CD14-positive monocyte (primary cell): ENCODE measurements around the gene PSME1. TPM values are rescaled to one million over a fixed set of nuclear protein-coding genes. Genes with fewer than 3 reads are reported as not detected.

ENCODE experiments used
- DNase-seq, 3 donors: peaks; one replicate each; pipeline ENCODE4 v3.0.0-alpha.2; 2011 to 2022
- H2AFZ ChIP-seq: 2 replicates; pipeline ENCODE4 v1.6.0; 2012; ENCODE audit warnings: mild to moderate bottlenecking, low read depth, low read length, inconsistent platforms; ENCODE audit not compliant: insufficient read depth, poor library complexity, severe bottlenecking
- H3K27ac ChIP-seq, 2 donors: 1 replicate in 1 of 2; 2 replicates in 1 of 2; pipeline ENCODE4 v1.5.1; 2012 to 2013; ENCODE audit warnings: low read length in 2 of 2, control low read depth in 1 of 2, inconsistent platforms in 1 of 2, low read depth in 1 of 2, mild to moderate bottlenecking in 1 of 2
- H3K27me3 ChIP-seq, 2 donors: one replicate each; pipeline versions ENCODE4 v1.6.0 to v1.6.1; 2011 to 2013; ENCODE audit warnings: low read length in 2 of 2; ENCODE audit not compliant: control insufficient read depth in 2 of 2, insufficient read depth in 2 of 2
- H3K36me3 ChIP-seq, 2 donors: replicated peaks in 1 of 2; 1 replicate in 1 of 2; 2 replicates in 1 of 2; pipeline versions ENCODE4 v1.5.1 to v1.6.1; 2012 to 2013; ENCODE audit warnings: low read length in 2 of 2, control low read depth in 1 of 2, inconsistent platforms in 1 of 2, mild to moderate bottlenecking in 1 of 2; ENCODE audit not compliant: insufficient read depth in 2 of 2, control insufficient read depth in 1 of 2
- H3K4me1 ChIP-seq, 2 donors: 1 replicate in 1 of 2; 2 replicates in 1 of 2; pipeline versions ENCODE4 v1.5.1 to v1.6.1; 2012 to 2013; ENCODE audit warnings: low read length in 2 of 2, control low read depth in 1 of 2, inconsistent platforms in 1 of 2, mild to moderate bottlenecking in 1 of 2, moderate library complexity in 1 of 2; ENCODE audit not compliant: insufficient read depth in 2 of 2, control insufficient read depth in 1 of 2
- H3K4me2 ChIP-seq: replicated peaks from 2 replicates; pipeline ENCODE3; 2012; ENCODE audit warnings: low read length, moderate library complexity, mild to moderate bottlenecking; ENCODE audit not compliant: poor library complexity, severe bottlenecking; ENCODE audit errors: extremely low read depth
- H3K4me3 ChIP-seq, 3 experiments: fragments of 200-600 bp in 1 of 3; sonication (generic) in 1 of 3; replicated peaks in 1 of 3; 1 replicate in 2 of 3; 2 replicates in 1 of 3; pipeline ENCODE4 v1.5.1; 2011 to 2013; ENCODE audit warnings: low read length in 3 of 3, mild to moderate bottlenecking in 3 of 3, control low read depth in 2 of 3, low read depth in 2 of 3, inconsistent platforms in 1 of 3, moderate library complexity in 1 of 3
- H3K79me2 ChIP-seq: 2 replicates; pipeline ENCODE4 v1.6.0; 2012; ENCODE audit warnings: mild to moderate bottlenecking, control low read depth, inconsistent platforms, low read length, moderate library complexity; ENCODE audit not compliant: insufficient read depth
- H3K9ac ChIP-seq: 2 replicates; pipeline ENCODE4 v1.6.0; 2017; ENCODE audit warnings: low read length, mild to moderate bottlenecking; ENCODE audit not compliant: insufficient read depth, poor library complexity, severe bottlenecking
- H3K9me3 ChIP-seq, 2 donors: replicated peaks in 1 of 2; 1 replicate in 1 of 2; 2 replicates in 1 of 2; pipeline versions ENCODE4 v1.5.1 to v1.6.1; 2012 to 2013; ENCODE audit warnings: low read length in 2 of 2, control low read depth in 1 of 2; ENCODE audit not compliant: control insufficient read depth in 1 of 2, insufficient read depth in 1 of 2
- H4K20me1 ChIP-seq: 2 replicates; pipeline ENCODE4 v1.6.0; 2012; ENCODE audit warnings: mild to moderate bottlenecking, low read length, control low read depth, moderate library complexity; ENCODE audit not compliant: insufficient read depth
- H3K27ac Mint-ChIP-seq, 7 donors: one replicate each; pipeline ENCODE4 v1.8.0; 2020; ENCODE audit warnings: mild to moderate bottlenecking in 7 of 7, mixed read lengths in 7 of 7, moderate library complexity in 6 of 7, inconsistent platforms in 2 of 7
- H3K27me3 Mint-ChIP-seq, 3 donors: one replicate each; pipeline ENCODE4 v1.8.0; 2021 to 2022; ENCODE audit warnings: low read depth in 3 of 3, mild to moderate bottlenecking in 3 of 3, mixed read lengths in 3 of 3, moderate library complexity in 3 of 3, inconsistent platforms in 1 of 3
- H3K36me3 Mint-ChIP-seq, 2 donors: one replicate each; pipeline ENCODE4 v1.8.0; 2020; ENCODE audit warnings: mixed read lengths in 2 of 2, inconsistent platforms in 1 of 2, mild to moderate bottlenecking in 1 of 2
- H3K4me1 Mint-ChIP-seq: one replicate; pipeline ENCODE4 v1.8.0; 2020; ENCODE audit warnings: mild to moderate bottlenecking, mixed read lengths
- H3K4me3 Mint-ChIP-seq, 2 donors: one replicate each; pipeline ENCODE4 v1.8.0; 2020; ENCODE audit warnings: mild to moderate bottlenecking in 2 of 2, mixed read lengths in 2 of 2, moderate library complexity in 1 of 2
- H3K9me3 Mint-ChIP-seq, 7 donors: one replicate each; pipeline ENCODE4 v1.8.0; 2020 to 2022; ENCODE audit warnings: mixed read lengths in 7 of 7, mild to moderate bottlenecking in 6 of 7, moderate library complexity in 6 of 7, inconsistent platforms in 2 of 7
- CTCF ChIP-seq: fragments of 200-600 bp; IDR thresholded peaks from one replicate; pipeline ENCODE4 v1.8.0; 2022; ENCODE audit warnings: antibody characterized with exemption, mild to moderate bottlenecking
- WGBS: methylation state at CpG from one replicate; pipeline ENCODE4 v1.1.5; 2013; ENCODE audit warnings: missing lambda C conversion rate; ENCODE audit not compliant: insufficient coverage; 5-methylcytosine and 5-hydroxymethylcytosine counted together
- intact Hi-C, 2 donors: fragments of 100-400 bp; cut with micrococcal nuclease; formaldehyde crosslinking; loops; one replicate each; pipeline versions ENCODE4 v1.15.0 to v1.15.1; 2023
- polyA plus RNA-seq, 3 donors: library from polyadenylated mRNA; depleted of rRNA in 1 of 3; unstranded in 2 of 3; stranded (reverse) in 1 of 3; fragments of 300-500 nt in 2 of 3; fragments of >200 nt in 1 of 3; fragmentation: Illumina TruSeq in 2 of 3; gene quantifications; 1 replicate in 2 of 3; 2 replicates in 1 of 3; pipeline ENCODE4 v1.2.3, GENCODE V29; 2012 to 2021

PSME1 gene
- polyA plus RNA-seq, 3 donors = 435 to 759 (median 729) TPM

- Histone ChIP-seq H4K20me1 (no peaks in the 10 kb centered on the region), H3K27me3 (no peaks in the 10 kb centered on the region), H3K4me3 (no peak overlapping the region), H3K4me1 (no peaks in the 10 kb centered on the region), H3K4me2 (no peak overlapping the region), H3K9ac (no peak overlapping the region), H3K27ac (no peak overlapping the region), H3K79me2 (no peaks in the 10 kb centered on the region), H3K9me3 (no peaks in the 10 kb centered on the region), H3K36me3 (peaks cover 75 to 91% of the 10 kb centered on the region in 2 donors), H2AFZ (no peak overlapping the region)
- no peaks in the 10 kb centered on the region for H3K9me3 Mint-ChIP-seq
- intact Hi-C loops = no loop called here
- no peak for TF ChIP-seq CTCF
- H3K27ac Mint-ChIP-seq = peak overlapping the region in 2 of 7 donors; percentile 47 to 50
- no peaks in the 10 kb centered on the region for H3K4me1 Mint-ChIP-seq
- no peak for DNase-seq
- WGBS = no CpG with 5 or more reads among the region's 12 CpGs
- peaks cover 0 to 2% (median 0%) of the 10 kb centered on the region in 3 donors for H3K27me3 Mint-ChIP-seq
- H3K36me3 Mint-ChIP-seq = peaks cover 79 to 98% of the 10 kb centered on the region in 2 donors
- no peak overlapping the region for H3K4me3 Mint-ChIP-seq
Measured at GRCh38 chr14:24178399-24179178, 42.6 kb downstream of the PSME1 start.

- peaks cover 0 to 1% (median 0%) of the 10 kb centered on the region in 3 donors for H3K27me3 Mint-ChIP-seq
- no peaks in the 10 kb centered on the region for H4K20me1 ChIP-seq
- H3K36me3 ChIP-seq = peaks cover 75 to 97% of the 10 kb centered on the region in 2 donors
- no peak for DNase-seq
- no peaks in the 10 kb centered on the region for H3K9me3 Mint-ChIP-seq
- H3K27ac Mint-ChIP-seq = peak overlapping the region in 1 of 7 donors; percentile 47
- no peak overlapping the region for H3K27ac ChIP-seq
- H3K9me3 ChIP-seq = no peaks in the 10 kb centered on the region
- 95% methylated on average over 7 of the region's 14 CpGs for WGBS
- H3K4me1 Mint-ChIP-seq = no peaks in the 10 kb centered on the region
- no peak overlapping the region for H3K4me3 ChIP-seq
- H3K27me3 ChIP-seq = no peaks in the 10 kb centered on the region
- H3K4me2 ChIP-seq = no peak overlapping the region
- no peak for TF ChIP-seq CTCF
- H3K79me2 ChIP-seq = no peaks in the 10 kb centered on the region
- no peak overlapping the region for H3K9ac ChIP-seq
- no peak overlapping the region for H3K4me3 Mint-ChIP-seq
- no peaks in the 10 kb centered on the region for H3K4me1 ChIP-seq
- intact Hi-C loops = no loop called here
- no peak overlapping the region for H2AFZ ChIP-seq
- H3K36me3 Mint-ChIP-seq = peaks cover 78 to 97% of the 10 kb centered on the region in 2 donors
Measured at GRCh38 chr14:24179294-24179960, 43.4 kb downstream of the PSME1 start.
